ENCODE results near the gene CEP135.
"Not testable (repeated sequence)": the region's sequence is repeated elsewhere in the genome, so short reads cannot be mapped to it uniquely, and the experiment has no call there.

The CEP135 gene

GRCh38 chr4:55927803-55928437 lies 20.8 kb upstream of the CEP135 start:
- DNase-seq (ENCODE audit: low read depth) = no peak
- no peak overlapping the region for H3K4me3 ChIP-seq (ENCODE audit: low read depth, low read length)
- TF ChIP-seq CTCF (IDR thresholded peaks at IDR 0.05; ENCODE audit: low read depth, low read length, missing control alignments) = no peak

GRCh38 chr4:55928846-55929245 lies 19.9 kb upstream of the CEP135 start:
- no peak for TF ChIP-seq CTCF (IDR thresholded peaks at IDR 0.05; ENCODE audit: low read depth, low read length, missing control alignments)
- no peak overlapping the region for H3K4me3 ChIP-seq (ENCODE audit: low read depth, low read length)

GRCh38 chr4:55931043-55931442 lies 17.7 kb upstream of the CEP135 start:
- no peak overlapping the region for H3K4me3 ChIP-seq (ENCODE audit: low read depth, low read length)
- no peak for DNase-seq (ENCODE audit: low read depth)
- no peak for TF ChIP-seq CTCF (IDR thresholded peaks at IDR 0.05; ENCODE audit: low read depth, low read length, missing control alignments)

More at GRCh38 chr4:55928846-55929245, 19.9 kb upstream of the CEP135 start:
- no peak for DNase-seq (ENCODE audit: low read depth)

GRCh38 chr4:55931833-55932232 lies 16.9 kb upstream of the CEP135 start:
- no peak overlapping the region for H3K4me3 ChIP-seq (ENCODE audit: low read depth, low read length)
- no peak for DNase-seq (ENCODE audit: low read depth)
- no peak for TF ChIP-seq CTCF (IDR thresholded peaks at IDR 0.05; ENCODE audit: low read depth, low read length, missing control alignments)

- no peak for TF ChIP-seq CTCF (IDR thresholded peaks at IDR 0.05; ENCODE audit: low read depth, low read length, missing control alignments)
- DNase-seq (ENCODE audit: low read depth) = no peak
- H3K4me3 ChIP-seq (ENCODE audit: low read depth, low read length) = no peak overlapping the region
Observed at GRCh38 chr4:55932511-55932910, 16.2 kb upstream of the CEP135 start.

GRCh38 chr4:55933611-55934010 lies 15.1 kb upstream of the CEP135 start:
- TF ChIP-seq CTCF (IDR thresholded peaks at IDR 0.05; ENCODE audit: low read depth, low read length, missing control alignments) = no peak
- no peak overlapping the region for H3K4me3 ChIP-seq (ENCODE audit: low read depth, low read length)
- no peak for DNase-seq (ENCODE audit: low read depth)

- H3K4me3 ChIP-seq (ENCODE audit: low read depth, low read length); DNase-seq (ENCODE audit: low read depth): not testable (repeated sequence)
Observed at GRCh38 chr4:55935907-55936306, 12.8 kb upstream of the CEP135 start.

Data from GM12864 (cell line).